ENCODE results near the gene USP30. TPM values are rescaled to one million over a fixed set of nuclear protein-coding genes. Genes with fewer than 3 reads are reported as not detected.
A peak's percentile ranks its signal among the peaks of the same experiment; 100 is the strongest.

The USP30 gene
- total RNA-seq, 1 donor from 2014 or later, result 3.9 TPM

- no peak overlapping the region for H3K4me3 ChIP-seq (ENCODE audit: low read depth, low read length)
- no peaks in the 10 kb centered on the region for H3K27me3 ChIP-seq (ENCODE audit: control insufficient read depth, insufficient read depth, low read length)
- TF ChIP-seq CTCF (IDR thresholded peaks at IDR 0.05; ENCODE audit: insufficient read depth, low read length, severe bottlenecking), result no peak
- DNase-seq (ENCODE audit: low read depth) (no peak), FAIRE-seq (no peak)
- peaks cover 19% of the 10 kb centered on the region for H3K36me3 ChIP-seq (ENCODE audit: control insufficient read depth, insufficient read depth, low read length)
Observed at GRCh38 chr12:109087250-109087649, 34.9 kb downstream of the USP30 start.

- DNase-seq (ENCODE audit: low read depth), result no peak
- no peak for TF ChIP-seq CTCF (IDR thresholded peaks at IDR 0.05; ENCODE audit: insufficient read depth, low read length, severe bottlenecking)
- no peaks in the 10 kb centered on the region for H3K27me3 ChIP-seq (ENCODE audit: control insufficient read depth, insufficient read depth, low read length)
- no peak overlapping the region for H3K4me3 ChIP-seq (ENCODE audit: low read depth, low read length)
- no peak for FAIRE-seq
- peaks cover 15% of the 10 kb centered on the region for H3K36me3 ChIP-seq (ENCODE audit: control insufficient read depth, insufficient read depth, low read length)
Observed at GRCh38 chr12:109088818-109089217, 36.4 kb downstream of the USP30 start.

GRCh38 chr12:109089683-109090082 is 37.3 kb downstream of the USP30 start:
- H3K4me3 ChIP-seq (ENCODE audit: low read depth, low read length), result no peak overlapping the region
- no peak for TF ChIP-seq CTCF (IDR thresholded peaks at IDR 0.05; ENCODE audit: insufficient read depth, low read length, severe bottlenecking)
- peaks cover 15% of the 10 kb centered on the region for H3K36me3 ChIP-seq (ENCODE audit: control insufficient read depth, insufficient read depth, low read length)
- FAIRE-seq (no peak), DNase-seq (ENCODE audit: low read depth) (no peak)
- H3K27me3 ChIP-seq (ENCODE audit: control insufficient read depth, insufficient read depth, low read length), result no peaks in the 10 kb centered on the region

- Histone ChIP-seq H3K4me3 (ENCODE audit: low read depth, low read length) (peak overlapping the region; percentile 54), H3K27me3 (ENCODE audit: control insufficient read depth, insufficient read depth, low read length) (no peaks in the 10 kb centered on the region), H3K36me3 (ENCODE audit: control insufficient read depth, insufficient read depth, low read length) (peaks cover 10% of the 10 kb centered on the region)
- DNase-seq (ENCODE audit: low read depth), result no peak
- FAIRE-seq, result no peak
- TF ChIP-seq CTCF (IDR thresholded peaks at IDR 0.05; ENCODE audit: insufficient read depth, low read length, severe bottlenecking), result no peak
Observed at GRCh38 chr12:109092497-109093021, 40.2 kb downstream of the USP30 start.

GRCh38 chr12:109093022-109093918 is 40.9 kb downstream of the USP30 start, which contains the start of gene ALKBH2:
Gene ALKBH2 (minus strand): TSS chr12:109093472. CDS start chr12:109092786, 686 bp downstream.
- DNase-seq (ENCODE audit: low read depth) (peak; percentile 75), FAIRE-seq (peak; percentile 40)
- Histone ChIP-seq H3K36me3 (ENCODE audit: control insufficient read depth, insufficient read depth, low read length) (peaks cover 10% of the 10 kb centered on the region), H3K4me3 (ENCODE audit: low read depth, low read length) (peak within 1 kb of the TSS; percentile 54), H3K27me3 (ENCODE audit: control insufficient read depth, insufficient read depth, low read length) (no peaks in the 10 kb centered on the region)
- peak; percentile 100 for TF ChIP-seq CTCF (IDR thresholded peaks at IDR 0.05; ENCODE audit: insufficient read depth, low read length, severe bottlenecking)
